ENCODE data around the gene ITPR1.
A peak's percentile ranks its signal among the peaks of the same experiment; 100 is the strongest.

The ITPR1 gene

DNA sequence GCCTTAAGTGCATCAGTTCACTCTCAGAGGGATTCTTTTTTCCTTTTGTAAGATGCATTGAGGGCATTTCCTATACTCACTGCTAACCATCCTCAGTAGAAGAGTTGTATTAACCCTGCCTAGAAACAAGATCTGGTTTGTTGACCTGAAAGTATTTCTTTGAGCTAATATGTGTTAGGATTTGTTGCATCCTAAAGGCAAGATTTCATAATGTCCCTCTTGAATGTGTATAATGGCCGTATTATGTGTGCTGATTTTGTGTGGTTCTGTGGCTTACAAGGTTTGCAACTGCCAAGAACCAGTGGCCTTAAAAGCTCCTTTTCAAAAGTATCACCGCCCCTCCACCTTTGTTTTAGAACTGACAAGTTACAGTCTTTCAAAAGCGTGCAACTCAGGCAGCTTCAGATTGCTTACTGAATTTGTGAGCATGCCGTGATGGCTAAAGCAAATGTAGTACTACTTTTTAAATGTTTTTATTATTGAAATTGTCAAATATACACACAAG is 304.1 kb downstream of the ITPR1 start:
- Mint-ChIP-seq H3K27ac (no peak overlapping the region), H3K4me3 (no peak overlapping the region), H3K36me3 (peaks cover 20% of the 10 kb centered on the region), H3K4me1 (peaks cover 3% of the 10 kb centered on the region), H3K9me3 (no peaks in the 10 kb centered on the region)
- ATAC-seq (no peak), DNase-seq (ENCODE audit: low spot score in 2 of 2) (no peak)

DNA sequence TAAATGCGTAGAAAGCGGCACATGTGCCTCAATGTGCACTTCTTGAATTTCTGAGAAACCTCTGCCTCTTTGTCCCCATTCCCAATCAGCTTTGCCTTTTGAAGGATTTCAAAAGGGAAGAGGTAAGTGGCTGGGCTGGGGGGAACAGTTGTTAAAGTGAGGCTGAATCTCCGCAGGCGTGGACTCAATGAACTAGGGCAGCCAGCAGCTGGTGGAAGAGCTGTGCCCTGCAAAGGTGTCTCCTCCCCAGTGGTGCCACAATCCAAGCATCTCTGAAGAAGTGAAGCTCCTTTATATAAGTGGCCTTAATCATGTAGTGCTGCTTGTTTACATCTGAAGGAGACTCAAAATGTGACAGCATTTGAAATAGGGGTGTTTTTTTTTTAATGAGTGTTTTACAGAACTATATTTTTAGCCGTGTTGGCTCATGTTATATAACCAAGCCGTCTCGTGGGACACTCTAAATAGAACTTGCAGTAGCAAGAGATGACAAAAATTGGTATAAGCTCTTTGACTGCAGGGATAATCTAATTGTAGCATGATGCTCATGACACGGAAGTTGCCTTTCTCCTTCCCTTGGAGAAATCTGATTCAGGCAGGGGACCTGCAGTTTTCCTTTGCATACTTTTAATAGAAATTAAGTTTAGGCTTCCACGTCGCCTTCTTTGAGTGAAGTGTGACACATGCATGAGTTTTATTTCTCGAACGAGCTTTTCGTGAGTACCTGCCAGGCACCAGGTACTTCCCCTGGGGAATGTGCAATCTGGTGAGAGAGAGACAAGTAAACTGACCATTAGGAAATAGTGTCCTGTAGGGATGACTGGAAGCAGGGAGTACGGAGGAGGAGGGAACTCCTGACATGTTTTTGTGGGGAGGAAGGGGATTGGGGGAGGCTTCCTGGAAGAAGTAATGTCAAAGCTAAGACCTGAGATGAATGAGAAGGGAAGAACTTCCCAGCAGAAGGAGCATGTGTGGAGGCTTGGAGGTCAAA is 306.4 kb downstream of the ITPR1 start:
- ATAC-seq (no peak), DNase-seq (ENCODE audit: low spot score in 2 of 2) (no peak)
- no peak overlapping the region for H3K27ac Mint-ChIP-seq
- H3K4me3 Mint-ChIP-seq, result no peak overlapping the region
- no peaks in the 10 kb centered on the region for H3K9me3 Mint-ChIP-seq
- H3K36me3 Mint-ChIP-seq, result peaks cover 41% of the 10 kb centered on the region
- H3K4me1 Mint-ChIP-seq, result peaks cover 25% of the 10 kb centered on the region

DNA sequence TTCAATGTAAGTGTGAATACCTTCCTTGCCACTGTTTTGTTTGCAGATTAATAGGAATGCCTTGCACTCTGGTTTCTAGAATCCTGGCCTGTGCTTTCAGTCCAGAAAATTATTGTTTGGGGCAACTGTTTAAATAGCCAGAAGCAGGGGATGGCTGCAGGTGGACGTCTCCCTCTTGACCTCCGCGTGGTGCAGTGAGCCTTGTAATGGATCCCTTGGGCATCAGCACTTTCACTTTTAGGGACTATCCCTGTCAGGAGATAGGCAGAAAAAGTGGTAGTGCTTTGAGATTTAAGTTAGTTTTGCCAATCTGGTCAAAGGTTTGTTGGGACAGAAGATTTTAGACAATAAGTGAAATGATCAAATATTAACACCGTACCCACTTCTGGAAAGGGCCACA is 307.4 kb downstream of the ITPR1 start:
- Mint-ChIP-seq H3K4me1 (peaks cover 35% of the 10 kb centered on the region), H3K36me3 (peaks cover 43% of the 10 kb centered on the region), H3K27ac (no peak overlapping the region)

DNA sequence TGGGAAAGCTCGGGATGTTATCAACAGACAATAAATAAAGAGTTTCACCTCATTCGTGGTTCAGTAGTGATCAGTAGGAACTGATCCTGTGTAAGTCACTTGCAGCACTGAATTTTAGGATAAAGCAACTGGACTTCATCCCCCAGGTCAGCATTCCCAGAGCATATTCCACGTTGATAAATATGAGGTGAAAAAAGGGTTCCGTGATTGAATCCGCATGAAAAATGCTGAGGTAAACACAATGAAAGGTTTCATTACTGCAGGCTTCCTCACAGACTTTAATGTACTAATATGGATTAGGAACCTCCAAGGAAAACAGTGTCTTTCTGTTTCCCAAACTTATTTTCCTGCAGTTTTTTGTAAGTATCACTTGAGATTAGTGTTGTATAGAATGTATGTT is 308.7 kb downstream of the ITPR1 start:
- Mint-ChIP-seq H3K4me1 (peaks cover 48% of the 10 kb centered on the region), H3K27ac (peak overlapping the region; percentile 90), H3K9me3 (no peaks in the 10 kb centered on the region), H3K36me3 (peaks cover 52% of the 10 kb centered on the region), H3K4me3 (no peak overlapping the region)
- ATAC-seq (no peak), DNase-seq (ENCODE audit: low spot score in 2 of 2) (no peak)

More for the DNA sequence above, 307.4 kb downstream of the ITPR1 start:
- no peak overlapping the region for H3K4me3 Mint-ChIP-seq
- DNase-seq (ENCODE audit: low spot score in 2 of 2) (no peak), ATAC-seq (no peak)
- no peaks in the 10 kb centered on the region for H3K9me3 Mint-ChIP-seq

DNA sequence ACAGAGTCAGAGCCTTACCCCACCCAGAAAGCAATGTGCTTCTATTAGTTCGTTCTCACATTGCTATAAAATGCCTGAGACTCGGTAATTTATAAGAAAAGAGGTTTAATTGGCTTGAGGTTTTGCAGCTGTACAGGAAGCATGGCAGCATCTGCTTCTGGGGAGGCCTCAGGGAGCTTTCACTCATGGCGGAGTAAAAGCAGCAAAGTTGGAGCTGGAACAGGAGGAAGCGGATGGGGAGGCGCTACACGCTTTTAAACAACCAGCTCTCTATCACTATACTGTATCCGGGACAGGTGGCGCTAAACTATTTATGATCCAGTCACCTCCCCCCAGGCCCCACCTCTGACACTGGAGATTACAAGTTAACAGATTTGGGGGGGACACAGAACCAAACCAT is 309.8 kb downstream of the ITPR1 start:
- Mint-ChIP-seq H3K27ac (peak overlapping the region; percentile 90), H3K4me1 (peaks cover 59% of the 10 kb centered on the region), H3K4me3 (no peak overlapping the region), H3K9me3 (no peaks in the 10 kb centered on the region), H3K36me3 (peaks cover 62% of the 10 kb centered on the region)
- no peak for DNase-seq (ENCODE audit: low spot score in 2 of 2)
- no peak for ATAC-seq

DNA sequence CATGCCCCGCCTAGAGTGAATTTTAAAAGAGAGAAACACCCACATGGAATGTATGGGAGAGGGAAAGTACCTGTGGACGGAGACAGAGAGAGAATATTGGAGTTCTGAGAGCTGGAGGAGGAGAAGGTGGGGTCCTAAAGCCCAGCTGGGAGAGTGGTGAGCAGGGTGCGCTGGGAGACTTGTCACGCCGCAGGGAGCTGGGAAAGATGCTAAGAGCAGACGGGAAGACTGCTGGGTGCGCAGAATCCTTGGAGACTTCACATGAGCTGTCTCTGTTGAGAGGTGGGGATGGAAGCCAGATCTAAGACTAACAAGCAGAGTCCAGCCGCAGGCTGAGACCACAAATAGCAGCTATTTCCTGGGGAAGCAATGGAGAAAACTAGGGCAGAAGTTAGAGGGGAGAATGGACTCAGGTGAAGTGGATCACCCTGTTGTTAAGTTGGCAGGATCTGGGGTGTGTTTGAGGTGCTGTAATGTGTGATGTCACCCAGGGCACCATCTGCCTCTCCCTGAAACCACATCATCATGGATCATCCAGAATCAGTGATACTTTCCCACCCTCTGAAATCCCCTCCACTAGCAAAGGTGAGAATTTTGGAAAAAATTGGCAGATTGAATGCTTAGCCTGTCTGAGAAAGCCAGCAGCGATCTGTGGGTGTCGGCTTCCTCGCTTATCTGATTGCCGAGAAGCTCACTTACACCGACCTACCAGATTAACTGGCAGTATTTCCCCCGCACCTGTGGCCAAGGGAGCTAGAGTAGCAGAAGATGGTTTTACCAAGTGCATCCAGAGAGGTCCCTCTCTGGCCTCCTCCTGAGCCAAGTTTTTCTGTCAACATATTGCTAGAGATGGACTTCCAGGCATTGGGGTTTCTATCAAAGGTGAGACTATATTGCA is 311.3 kb downstream of the ITPR1 start:
- ATAC-seq, result no peak
- Mint-ChIP-seq H3K4me3 (peak overlapping the region; percentile 67), H3K9me3 (no peaks in the 10 kb centered on the region), H3K27ac (peak overlapping the region; percentile 90), H3K4me1 (peaks cover 70% of the 10 kb centered on the region), H3K36me3 (peaks cover 75% of the 10 kb centered on the region)
- DNase-seq (ENCODE audit: low spot score in 2 of 2), result no peak

DNA sequence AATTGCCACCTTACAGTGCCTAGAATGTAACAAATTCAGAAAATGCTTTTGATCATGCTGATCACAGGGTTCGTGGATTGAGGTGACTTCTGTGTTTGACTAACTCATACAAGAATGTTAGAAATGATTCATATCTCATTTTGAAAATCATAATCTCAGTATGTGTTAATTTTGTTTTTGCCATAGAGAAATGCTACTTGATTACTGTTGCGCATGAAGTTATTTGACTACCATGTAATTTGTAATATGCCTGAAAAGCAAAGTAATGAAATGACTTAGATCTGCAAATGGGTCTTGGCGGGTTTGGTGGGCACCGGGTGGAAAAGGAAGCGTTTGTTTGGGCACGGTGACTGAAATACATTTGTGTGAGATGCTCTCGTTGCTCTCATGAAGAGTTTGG is 312.5 kb downstream of the ITPR1 start:
- peak overlapping the region; percentile 90 for H3K27ac Mint-ChIP-seq
- H3K4me3 Mint-ChIP-seq, result peak overlapping the region; percentile 67
- peaks cover 79% of the 10 kb centered on the region for H3K36me3 Mint-ChIP-seq
- DNase-seq (ENCODE audit: low spot score in 2 of 2), result peak; percentile 15 to 83
- peak; percentile 92 for ATAC-seq
- peaks cover 80% of the 10 kb centered on the region for H3K4me1 Mint-ChIP-seq
- no peaks in the 10 kb centered on the region for H3K9me3 Mint-ChIP-seq

DNA sequence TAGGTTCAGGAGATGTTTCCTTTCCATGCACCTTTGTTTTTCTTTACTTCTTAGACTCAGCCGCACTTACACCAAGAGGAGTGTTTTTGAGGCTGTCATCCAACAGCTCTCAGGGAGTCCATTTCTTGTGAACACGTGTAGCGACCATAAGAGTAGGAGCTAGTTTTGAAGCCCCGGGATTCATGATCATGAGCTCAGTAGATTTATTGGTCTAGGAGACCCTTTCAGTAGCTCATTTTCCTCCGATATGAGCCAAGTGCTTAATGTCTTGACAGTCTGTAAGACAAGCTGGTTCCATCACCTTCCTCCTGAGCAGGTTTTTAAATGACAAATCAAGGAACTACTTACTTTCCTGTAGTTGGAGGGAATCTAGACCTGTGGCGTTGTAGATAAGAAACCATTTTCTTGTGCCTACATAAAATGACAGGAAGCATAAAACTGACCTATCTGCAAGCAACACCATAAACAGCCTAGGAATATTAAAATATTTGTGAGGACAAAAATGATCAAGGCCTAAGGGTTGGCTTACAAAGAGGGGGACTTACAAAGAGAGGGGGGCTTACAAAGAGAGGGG is 313.5 kb downstream of the ITPR1 start:
- no peak for ATAC-seq
- peaks cover 80% of the 10 kb centered on the region for H3K36me3 Mint-ChIP-seq
- H3K27ac Mint-ChIP-seq, result peak overlapping the region; percentile 90
- no peak for DNase-seq (ENCODE audit: low spot score in 2 of 2)
- peaks cover 89% of the 10 kb centered on the region for H3K4me1 Mint-ChIP-seq
- H3K9me3 Mint-ChIP-seq, result no peaks in the 10 kb centered on the region
- peak overlapping the region; percentile 67 for H3K4me3 Mint-ChIP-seq

DNA sequence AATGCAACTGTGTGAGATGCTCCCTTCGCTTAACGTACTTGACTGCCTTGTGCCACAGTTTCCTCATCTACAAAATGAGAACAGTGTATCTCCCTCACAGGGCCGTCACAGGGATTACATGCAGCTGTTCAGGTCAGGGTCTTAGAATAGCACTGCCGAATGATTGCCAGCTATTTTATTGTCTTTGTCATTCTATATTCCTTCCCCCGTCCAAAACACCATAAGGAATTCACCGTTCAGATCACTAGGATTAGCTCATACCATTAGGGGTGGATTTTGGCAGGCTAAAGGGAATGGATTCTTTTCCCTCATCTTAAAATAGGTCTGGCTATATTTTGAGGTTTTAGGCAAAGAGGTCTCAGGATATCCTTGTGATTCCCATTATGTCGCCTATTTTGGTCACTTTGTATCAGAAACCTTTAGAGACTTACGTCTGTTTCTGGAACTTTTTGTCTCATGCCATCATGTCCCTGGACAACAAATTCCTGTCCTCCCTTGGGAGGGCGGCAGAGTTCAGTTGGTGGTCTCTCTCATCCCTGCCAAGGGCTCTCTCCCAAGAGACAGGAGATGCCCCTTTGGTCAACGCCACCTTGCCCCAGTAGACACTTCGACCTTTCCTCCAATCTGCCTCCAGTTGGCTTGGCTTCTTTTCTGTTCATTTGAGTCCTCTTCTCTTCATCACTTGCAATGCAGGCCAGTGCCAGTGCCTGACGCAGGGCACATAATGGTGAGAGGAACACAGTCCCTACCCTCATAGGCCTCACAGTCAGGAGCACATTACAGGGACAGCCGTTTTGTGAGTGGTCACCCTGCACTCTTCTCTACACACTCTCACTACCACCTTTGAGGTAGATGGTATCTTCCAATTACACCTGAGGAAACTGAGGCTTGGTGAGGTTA is 314.5 kb downstream of the ITPR1 start:
- no peak for ATAC-seq
- Mint-ChIP-seq H3K36me3 (peaks cover 82% of the 10 kb centered on the region), H3K9me3 (no peaks in the 10 kb centered on the region), H3K4me1 (peaks cover 86% of the 10 kb centered on the region), H3K4me3 (peak overlapping the region; percentile 67), H3K27ac (peak overlapping the region; percentile 90)
- DNase-seq (ENCODE audit: low spot score in 2 of 2), result no peak

DNA sequence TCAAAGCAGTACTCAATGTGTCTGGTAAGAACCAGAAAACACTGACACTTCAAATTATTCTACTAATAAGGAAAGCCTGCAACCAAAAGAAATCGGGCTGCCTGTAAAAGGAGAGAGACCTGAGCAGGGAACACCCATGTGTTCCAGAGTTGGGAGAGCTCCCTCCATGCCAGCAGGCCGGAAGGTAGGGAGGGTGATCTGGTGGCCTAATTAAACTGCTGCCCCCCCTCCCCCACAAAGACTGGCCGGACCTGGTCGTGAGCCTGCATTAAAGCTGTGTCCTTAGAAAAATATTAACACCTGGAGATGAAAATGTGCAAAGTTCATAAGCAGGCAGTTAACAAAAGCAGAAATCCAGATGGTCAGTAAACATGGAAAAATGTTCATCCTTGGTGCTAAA is 315.5 kb downstream of the ITPR1 start:
- H3K4me3 Mint-ChIP-seq, result peak overlapping the region; percentile 67
- peaks cover 85% of the 10 kb centered on the region for H3K4me1 Mint-ChIP-seq
- H3K9me3 Mint-ChIP-seq, result no peaks in the 10 kb centered on the region
- DNase-seq (ENCODE audit: low spot score in 2 of 2) (no peak), ATAC-seq (no peak)
- H3K36me3 Mint-ChIP-seq, result peaks cover 83% of the 10 kb centered on the region
- peak overlapping the region; percentile 90 for H3K27ac Mint-ChIP-seq

DNA sequence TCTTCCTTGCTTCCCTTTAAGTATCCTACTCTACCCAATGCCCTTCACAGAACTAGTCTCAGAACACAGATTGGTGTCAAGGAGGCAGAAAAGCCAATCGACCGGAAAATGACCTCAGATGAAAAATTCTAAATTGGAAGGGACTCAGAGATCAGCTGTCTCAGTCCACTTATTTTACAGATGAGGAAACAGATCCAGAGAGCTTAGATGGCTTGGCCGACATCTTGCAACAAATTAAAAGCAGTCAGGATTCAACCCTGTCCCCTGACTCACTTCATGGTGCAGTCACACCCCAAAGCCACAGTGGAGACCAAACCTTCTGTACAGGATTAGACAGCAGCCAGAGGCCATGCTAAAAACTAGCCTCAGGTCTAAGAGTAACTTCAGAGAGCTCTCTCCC is 316.8 kb downstream of the ITPR1 start:
- no peaks in the 10 kb centered on the region for H3K9me3 Mint-ChIP-seq
- DNase-seq (ENCODE audit: low spot score in 2 of 2) (no peak), ATAC-seq (peak; percentile 56)
- peaks cover 86% of the 10 kb centered on the region for H3K36me3 Mint-ChIP-seq
- H3K27ac Mint-ChIP-seq, result peak overlapping the region; percentile 87
- H3K4me3 Mint-ChIP-seq, result peak overlapping the region; percentile 65
- H3K4me1 Mint-ChIP-seq, result peaks cover 80% of the 10 kb centered on the region

DNA sequence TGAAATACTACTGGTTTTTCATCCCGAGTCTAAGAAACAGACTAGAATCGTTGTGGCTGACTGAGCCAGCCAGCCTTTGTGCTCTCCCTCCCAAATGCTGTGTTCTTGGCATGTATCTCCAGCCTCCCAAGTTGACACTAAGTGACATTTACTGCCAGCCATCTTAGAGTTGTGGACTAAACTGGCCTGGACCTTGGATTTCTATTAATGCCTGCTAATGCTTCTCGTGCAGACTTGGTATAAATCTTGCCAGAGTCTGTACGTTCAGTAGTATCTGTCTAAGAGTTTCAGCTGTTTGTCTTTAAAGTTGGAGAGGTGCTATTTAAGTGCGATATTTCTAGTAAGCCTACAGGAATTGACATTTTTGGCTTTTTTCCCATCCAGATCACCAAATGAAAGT is 319.4 kb downstream of the ITPR1 start:
- H3K4me3 Mint-ChIP-seq, result no peak overlapping the region
- peaks cover 4% of the 10 kb centered on the region for H3K9me3 Mint-ChIP-seq
- ATAC-seq (no peak), DNase-seq (ENCODE audit: low spot score in 2 of 2) (no peak)
- H3K27ac Mint-ChIP-seq, result no peak overlapping the region
- peaks cover 63% of the 10 kb centered on the region for H3K4me1 Mint-ChIP-seq
- peaks cover 91% of the 10 kb centered on the region for H3K36me3 Mint-ChIP-seq

DNA sequence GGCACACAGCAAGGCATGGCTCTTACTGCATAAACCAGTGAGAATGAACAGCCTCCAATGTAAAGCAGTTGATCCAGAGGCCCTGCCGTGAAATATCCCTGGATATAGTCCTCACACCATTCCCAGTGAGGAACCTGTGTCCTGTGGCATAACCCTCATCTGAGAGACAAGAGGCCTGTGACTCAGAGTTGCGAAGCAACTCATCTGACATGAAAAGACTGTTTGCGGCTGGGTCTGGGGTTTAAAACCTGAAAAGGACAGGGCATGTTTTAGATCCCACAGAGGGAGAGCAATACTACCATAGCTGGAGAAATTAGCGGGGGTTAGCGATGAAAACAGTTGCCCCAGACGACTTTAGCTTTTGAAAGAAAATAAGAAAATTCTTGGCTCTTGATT is 320.8 kb downstream of the ITPR1 start:
- ATAC-seq (no peak), DNase-seq (ENCODE audit: low spot score in 2 of 2) (no peak)
- H3K4me3 Mint-ChIP-seq, result no peak overlapping the region
- H3K4me1 Mint-ChIP-seq, result peaks cover 52% of the 10 kb centered on the region
- H3K27ac Mint-ChIP-seq, result peak overlapping the region; percentile 16
- peaks cover 91% of the 10 kb centered on the region for H3K36me3 Mint-ChIP-seq
- peaks cover 4% of the 10 kb centered on the region for H3K9me3 Mint-ChIP-seq

DNA sequence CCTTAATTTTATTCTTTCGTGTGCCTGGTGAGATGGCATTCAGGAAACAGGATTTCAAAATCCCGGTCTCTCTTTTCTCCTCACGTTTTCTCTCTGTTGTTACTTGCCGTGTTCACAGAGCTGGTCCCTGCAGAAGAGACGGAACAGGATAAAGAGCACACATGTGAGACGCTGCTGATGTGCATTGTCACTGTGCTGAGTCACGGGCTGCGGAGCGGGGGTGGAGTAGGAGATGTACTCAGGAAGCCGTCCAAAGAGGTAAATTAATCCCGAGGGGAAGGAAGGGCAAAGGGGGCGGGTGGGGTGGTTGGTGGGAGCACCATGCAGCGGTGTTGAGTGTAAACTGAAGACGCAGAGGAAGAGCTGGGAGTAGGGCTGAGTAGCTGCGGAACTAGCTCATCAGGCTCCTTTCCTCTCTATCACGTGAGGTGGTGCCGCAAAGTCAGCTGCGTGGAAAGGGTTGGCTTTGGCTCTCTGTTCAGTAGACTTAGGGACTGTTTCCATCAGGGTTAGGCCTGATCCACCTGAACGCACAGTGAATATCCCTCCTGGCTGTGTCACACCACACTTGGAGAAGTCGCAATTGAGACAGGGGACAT is 321.3 kb downstream of the ITPR1 start:
- H3K4me1 Mint-ChIP-seq, result peaks cover 54% of the 10 kb centered on the region
- H3K9me3 Mint-ChIP-seq, result peaks cover 4% of the 10 kb centered on the region
- H3K4me3 Mint-ChIP-seq, result no peak overlapping the region
- peak overlapping the region; percentile 16 for H3K27ac Mint-ChIP-seq
- peaks cover 93% of the 10 kb centered on the region for H3K36me3 Mint-ChIP-seq
- DNase-seq (ENCODE audit: low spot score in 2 of 2) (no peak), ATAC-seq (no peak)
